HepG2 (cell line): ENCODE measurements around the gene CTIF. TPM values are rescaled to one million over a fixed set of nuclear protein-coding genes. Genes with fewer than 3 reads are reported as not detected.

Source experiments
- ATAD3A ChIP-seq: sonication (generic); formaldehyde crosslinking; IDR thresholded peaks from 2 replicates; pipeline ENCODE4 v1.4.0; 2020; ENCODE audit warnings: missing genetic modification reagents
- BCL6 ChIP-seq: IDR thresholded peaks from 2 replicates; pipeline ENCODE4 v1.6.1; 2016; ENCODE audit warnings: missing genetic modification reagents, missing compliant biosample characterization
- E2F1 ChIP-seq: sonication (generic); formaldehyde crosslinking; IDR thresholded peaks from 2 replicates; pipeline ENCODE4 v1.5.0; 2020; ENCODE audit warnings: missing genetic modification reagents
- HCFC1 ChIP-seq: fragments of 150-350 bp; IDR thresholded peaks from 2 replicates; pipeline ENCODE4 v1.6.1; 2014; ENCODE audit warnings: low read depth, low read length
- HNRNPLL ChIP-seq: fragments of 200-400 bp; formaldehyde crosslinking; IDR thresholded peaks from 2 replicates; pipeline ENCODE4 v1.6.1; 2017; ENCODE audit warnings: mild to moderate bottlenecking, low read depth, low read length; ENCODE audit not compliant: poor library complexity, severe bottlenecking
- IRF2 ChIP-seq: IDR thresholded peaks from 2 replicates; pipeline ENCODE4 v1.6.1; 2018; ENCODE audit warnings: missing genetic modification reagents, missing compliant biosample characterization
- NFIC ChIP-seq: IDR thresholded peaks from 2 replicates; pipeline ENCODE4 v1.6.1; 2012; ENCODE audit warnings: mild to moderate bottlenecking, low read length, inconsistent platforms
- PCBP1 ChIP-seq: fragments of 200-400 bp; formaldehyde crosslinking; IDR thresholded peaks from 2 replicates; pipeline ENCODE4 v1.6.1; 2017; ENCODE audit warnings: mild to moderate bottlenecking, low read depth, low read length, borderline replicate concordance
- POLR2AphosphoS2 ChIP-seq: IDR thresholded peaks from 2 replicates; pipeline ENCODE4 v1.6.1; 2011; ENCODE audit warnings: low read depth, low read length, improper control_type of control experiment
- SOX5 ChIP-seq: IDR thresholded peaks from 2 replicates; pipeline ENCODE4 v1.6.1; 2016; ENCODE audit warnings: borderline replicate concordance
- SYNCRIP ChIP-seq: fragments of 200-400 bp; formaldehyde crosslinking; IDR thresholded peaks from 2 replicates; pipeline ENCODE4 v1.6.1; 2018; ENCODE audit warnings: mild to moderate bottlenecking, low read depth, low read length; ENCODE audit not compliant: insufficient read depth
- ZNF3 ChIP-seq: IDR thresholded peaks from 2 replicates; pipeline ENCODE4 v1.7.0; 2017; ENCODE audit warnings: inconsistent platforms
- ZNF331 ChIP-seq: sonication (generic); formaldehyde crosslinking; IDR thresholded peaks from 2 replicates; pipeline ENCODE4 v1.4.0; 2020; ENCODE audit warnings: missing genetic modification reagents
- ZNF431 ChIP-seq: sonication (generic); formaldehyde crosslinking; IDR thresholded peaks from 2 replicates; pipeline ENCODE4 v1.9.0; 2022; ENCODE audit warnings: missing genetic modification reagents, low read depth, mild to moderate bottlenecking, borderline replicate concordance
- ZNF501 ChIP-seq: sonication (generic); formaldehyde crosslinking; IDR thresholded peaks from 2 replicates; pipeline ENCODE4 v1.5.1; 2020; ENCODE audit warnings: mild to moderate bottlenecking, moderate library complexity, missing genetic modification reagents
- ZNF713 ChIP-seq: sonication (generic); formaldehyde crosslinking; IDR thresholded peaks from 2 replicates; pipeline ENCODE4 v1.4.0; 2020; ENCODE audit warnings: mild to moderate bottlenecking, missing genetic modification reagents
- ZSCAN31 ChIP-seq: sonication (generic); formaldehyde crosslinking; IDR thresholded peaks from 2 replicates; pipeline ENCODE4 v1.5.0; 2020; ENCODE audit warnings: low read depth, mild to moderate bottlenecking, missing genetic modification reagents
- ZZZ3 ChIP-seq: sonication (generic); formaldehyde crosslinking; IDR thresholded peaks from 2 replicates; pipeline ENCODE4 v1.4.0; 2020; ENCODE audit warnings: missing genetic modification reagents, mild to moderate bottlenecking, borderline replicate concordance
- polyA plus RNA-seq, 8 experiments: library from polyadenylated mRNA; depleted of rRNA in 3 of 8; stranded (reverse) in 7 of 8; unstranded in 1 of 8; fragments of >200 nt; fragmentation: Illumina TruSeq in 4 of 8; extraction: Trizol in 4 of 8; gene quantifications; 2 replicates each; pipeline versions ENCODE4 v1.2.1 to v1.2.3, GENCODE V29; 2011 to 2016; ENCODE audit warnings: low read depth in 4 of 8, missing spikeins in 1 of 8, mixed read lengths in 1 of 8; ENCODE audit not compliant: insufficient read depth in 1 of 8
- total RNA-seq, 5 experiments: library from RNA; depleted of rRNA; stranded (reverse); fragments of >200 nt; fragmentation: Illumina TruSeq; extraction: Trizol; gene quantifications; 2 replicates each; pipeline ENCODE4 v1.2.3, GENCODE V29; 2016; ENCODE audit warnings: low read depth in 1 of 5
- TF ChIP-seq, protein P1 (sequence below): sonication (generic); formaldehyde crosslinking; IDR thresholded peaks from 2 replicates; pipeline ENCODE4 v1.4.0; 2020; ENCODE audit warnings: mild to moderate bottlenecking, low read depth, missing genetic modification reagents
- TF ChIP-seq, protein P2 (sequence below): sonication (generic); formaldehyde crosslinking; IDR thresholded peaks from 2 replicates; pipeline ENCODE4 v1.4.0; 2020; ENCODE audit warnings: missing genetic modification reagents, borderline replicate concordance
- TF ChIP-seq, protein P3 (sequence below): conservative IDR thresholded peaks from 2 replicates; pipeline ENCODE4 v1.6.1; 2018; ENCODE audit warnings: missing genetic modification reagents

Gene CTIF
- total and polyA plus RNA-seq, 2 of the 13 experiments (the other 11 are each of a cell fraction or from before 2014, with no cell fraction given) = 18.2 to 28.0 TPM

DNA sequence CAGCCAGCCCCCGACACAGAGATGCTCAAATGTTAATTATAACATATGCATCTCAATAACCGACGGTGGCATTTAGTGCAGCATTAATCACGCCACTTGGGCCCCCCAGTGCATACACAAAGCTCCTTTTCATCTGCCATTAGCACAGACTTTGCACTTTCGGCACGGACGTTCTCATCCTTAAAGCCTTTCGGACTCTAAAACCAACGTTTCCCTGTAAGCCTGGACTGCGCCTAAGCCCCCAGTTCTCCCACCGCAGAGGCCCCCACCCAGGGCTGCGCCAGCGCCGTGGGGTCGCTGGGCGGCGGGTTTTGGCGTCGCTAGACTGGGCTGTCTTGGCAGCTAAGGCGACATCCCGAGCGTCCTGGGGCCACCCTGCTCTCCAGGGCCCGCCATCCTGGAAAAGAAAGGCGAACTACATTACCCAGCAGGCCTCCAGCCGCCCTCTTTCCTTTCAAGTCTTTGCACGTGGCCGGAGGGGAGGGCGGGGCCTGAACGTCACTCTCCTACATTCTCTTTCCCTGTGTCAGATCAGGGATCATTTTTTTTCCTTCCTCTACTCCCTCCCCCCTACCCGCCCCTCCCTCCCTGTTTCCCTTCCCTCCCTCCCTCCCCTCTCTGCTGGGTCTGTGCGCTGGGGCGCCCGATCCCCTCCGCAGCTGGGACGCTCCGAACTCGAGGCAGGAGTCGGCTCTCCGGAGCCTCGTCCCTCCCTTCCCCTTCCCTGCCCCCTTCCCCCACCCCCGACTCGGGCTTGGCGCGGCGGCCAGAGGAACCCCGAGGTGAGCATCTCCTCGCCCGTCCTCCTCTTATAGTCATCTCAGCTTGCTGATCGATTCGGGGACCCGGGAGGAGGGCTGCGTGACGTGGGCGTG lies at the start of gene CTIF (continued):
- TF ChIP-seq, protein P1, sequence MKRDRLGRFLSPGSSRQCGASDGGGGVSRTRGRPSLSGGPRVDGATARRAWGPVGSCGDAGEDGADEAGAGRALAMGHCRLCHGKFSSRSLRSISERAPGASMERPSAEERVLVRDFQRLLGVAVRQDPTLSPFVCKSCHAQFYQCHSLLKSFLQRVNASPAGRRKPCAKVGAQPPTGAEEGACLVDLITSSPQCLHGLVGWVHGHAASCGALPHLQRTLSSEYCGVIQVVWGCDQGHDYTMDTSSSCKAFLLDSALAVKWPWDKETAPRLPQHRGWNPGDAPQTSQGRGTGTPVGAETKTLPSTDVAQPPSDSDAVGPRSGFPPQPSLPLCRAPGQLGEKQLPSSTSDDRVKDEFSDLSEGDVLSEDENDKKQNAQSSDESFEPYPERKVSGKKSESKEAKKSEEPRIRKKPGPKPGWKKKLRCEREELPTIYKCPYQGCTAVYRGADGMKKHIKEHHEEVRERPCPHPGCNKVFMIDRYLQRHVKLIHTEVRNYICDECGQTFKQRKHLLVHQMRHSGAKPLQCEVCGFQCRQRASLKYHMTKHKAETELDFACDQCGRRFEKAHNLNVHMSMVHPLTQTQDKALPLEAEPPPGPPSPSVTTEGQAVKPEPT (CRISPR knock-in tag) = no peak
- TF ChIP-seq BCL6 (peak; percentile 45; the same call in 1 of the 2 replicates), SYNCRIP (no peak), ATAD3A (CRISPR knock-in tag) (no peak), ZNF713 (no peak), PCBP1 (no peak), E2F1 (CRISPR knock-in tag) (no peak), IRF2 (peak; percentile 96), POLR2AphosphoS2 (no peak), ZSCAN31 (CRISPR knock-in tag) (no peak), NFIC (no peak), SOX5 (CRISPR knock-in tag) (peak; percentile 60; the same call in 1 of the 2 replicates), ZZZ3 (no peak), ZNF3 (CRISPR knock-in tag) (no peak), ZNF431 (CRISPR knock-in tag) (no peak), ZNF501 (CRISPR knock-in tag) (peak; percentile 52; the same call in 1 of the 2 replicates), ZNF331 (CRISPR knock-in tag) (peak; percentile 64), HCFC1 (peak; percentile 91), HNRNPLL (peak; percentile 61)
- TF ChIP-seq, protein P2, sequence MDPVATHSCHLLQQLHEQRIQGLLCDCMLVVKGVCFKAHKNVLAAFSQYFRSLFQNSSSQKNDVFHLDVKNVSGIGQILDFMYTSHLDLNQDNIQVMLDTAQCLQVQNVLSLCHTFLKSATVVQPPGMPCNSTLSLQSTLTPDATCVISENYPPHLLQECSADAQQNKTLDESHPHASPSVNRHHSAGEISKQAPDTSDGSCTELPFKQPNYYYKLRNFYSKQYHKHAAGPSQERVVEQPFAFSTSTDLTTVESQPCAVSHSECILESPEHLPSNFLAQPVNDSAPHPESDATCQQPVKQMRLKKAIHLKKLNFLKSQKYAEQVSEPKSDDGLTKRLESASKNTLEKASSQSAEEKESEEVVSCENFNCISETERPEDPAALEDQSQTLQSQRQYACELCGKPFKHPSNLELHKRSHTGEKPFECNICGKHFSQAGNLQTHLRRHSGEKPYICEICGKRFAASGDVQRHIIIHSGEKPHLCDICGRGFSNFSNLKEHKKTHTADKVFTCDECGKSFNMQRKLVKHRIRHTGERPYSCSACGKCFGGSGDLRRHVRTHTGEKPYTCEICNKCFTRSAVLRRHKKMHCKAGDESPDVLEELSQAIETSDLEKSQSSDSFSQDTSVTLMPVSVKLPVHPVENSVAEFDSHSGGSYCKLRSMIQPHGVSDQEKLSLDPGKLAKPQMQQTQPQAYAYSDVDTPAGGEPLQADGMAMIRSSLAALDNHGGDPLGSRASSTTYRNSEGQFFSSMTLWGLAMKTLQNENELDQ (CRISPR knock-in tag) = no peak
- TF ChIP-seq, protein P3, sequence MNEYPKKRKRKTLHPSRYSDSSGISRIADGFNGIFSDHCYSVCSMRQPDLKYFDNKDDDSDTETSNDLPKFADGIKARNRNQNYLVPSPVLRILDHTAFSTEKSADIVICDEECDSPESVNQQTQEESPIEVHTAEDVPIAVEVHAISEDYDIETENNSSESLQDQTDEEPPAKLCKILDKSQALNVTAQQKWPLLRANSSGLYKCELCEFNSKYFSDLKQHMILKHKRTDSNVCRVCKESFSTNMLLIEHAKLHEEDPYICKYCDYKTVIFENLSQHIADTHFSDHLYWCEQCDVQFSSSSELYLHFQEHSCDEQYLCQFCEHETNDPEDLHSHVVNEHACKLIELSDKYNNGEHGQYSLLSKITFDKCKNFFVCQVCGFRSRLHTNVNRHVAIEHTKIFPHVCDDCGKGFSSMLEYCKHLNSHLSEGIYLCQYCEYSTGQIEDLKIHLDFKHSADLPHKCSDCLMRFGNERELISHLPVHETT (CRISPR knock-in tag) = no peak
